AG10803 (cell line): ENCODE results near the gene BLID.

Experiments used
- DNase-seq: peaks from one replicate; pipeline ENCODE4 v3.0.0; 2010; ENCODE audit warnings: low read depth
- H3K4me3 ChIP-seq: 2 replicates; pipeline ENCODE4 v1.5.1; 2011; ENCODE audit warnings: mild to moderate bottlenecking, low read length, control low read depth
- TF ChIP-seq, protein P1 (sequence below): conservative IDR thresholded peaks from 2 replicates; pipeline ENCODE4 v1.5.1; 2011; ENCODE audit warnings: mild to moderate bottlenecking, low read length, control low read depth, inconsistent platforms

BLID gene

GRCh38 chr11:122126024-122126688, 10.1 kb upstream of the BLID start:
- no peak overlapping the region for H3K4me3 ChIP-seq
- TF ChIP-seq, protein P1, sequence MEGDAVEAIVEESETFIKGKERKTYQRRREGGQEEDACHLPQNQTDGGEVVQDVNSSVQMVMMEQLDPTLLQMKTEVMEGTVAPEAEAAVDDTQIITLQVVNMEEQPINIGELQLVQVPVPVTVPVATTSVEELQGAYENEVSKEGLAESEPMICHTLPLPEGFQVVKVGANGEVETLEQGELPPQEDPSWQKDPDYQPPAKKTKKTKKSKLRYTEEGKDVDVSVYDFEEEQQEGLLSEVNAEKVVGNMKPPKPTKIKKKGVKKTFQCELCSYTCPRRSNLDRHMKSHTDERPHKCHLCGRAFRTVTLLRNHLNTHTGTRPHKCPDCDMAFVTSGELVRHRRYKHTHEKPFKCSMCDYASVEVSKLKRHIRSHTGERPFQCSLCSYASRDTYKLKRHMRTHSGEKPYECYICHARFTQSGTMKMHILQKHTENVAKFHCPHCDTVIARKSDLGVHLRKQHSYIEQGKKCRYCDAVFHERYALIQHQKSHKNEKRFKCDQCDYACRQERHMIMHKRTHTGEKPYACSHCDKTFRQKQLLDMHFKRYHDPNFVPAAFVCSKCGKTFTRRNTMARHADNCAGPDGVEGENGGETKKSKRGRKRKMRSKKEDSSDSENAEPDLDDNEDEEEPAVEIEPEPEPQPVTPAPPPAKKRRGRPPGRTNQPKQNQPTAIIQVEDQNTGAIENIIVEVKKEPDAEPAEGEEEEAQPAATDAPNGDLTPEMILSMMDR: no peak
- no peak for DNase-seq

DNA sequence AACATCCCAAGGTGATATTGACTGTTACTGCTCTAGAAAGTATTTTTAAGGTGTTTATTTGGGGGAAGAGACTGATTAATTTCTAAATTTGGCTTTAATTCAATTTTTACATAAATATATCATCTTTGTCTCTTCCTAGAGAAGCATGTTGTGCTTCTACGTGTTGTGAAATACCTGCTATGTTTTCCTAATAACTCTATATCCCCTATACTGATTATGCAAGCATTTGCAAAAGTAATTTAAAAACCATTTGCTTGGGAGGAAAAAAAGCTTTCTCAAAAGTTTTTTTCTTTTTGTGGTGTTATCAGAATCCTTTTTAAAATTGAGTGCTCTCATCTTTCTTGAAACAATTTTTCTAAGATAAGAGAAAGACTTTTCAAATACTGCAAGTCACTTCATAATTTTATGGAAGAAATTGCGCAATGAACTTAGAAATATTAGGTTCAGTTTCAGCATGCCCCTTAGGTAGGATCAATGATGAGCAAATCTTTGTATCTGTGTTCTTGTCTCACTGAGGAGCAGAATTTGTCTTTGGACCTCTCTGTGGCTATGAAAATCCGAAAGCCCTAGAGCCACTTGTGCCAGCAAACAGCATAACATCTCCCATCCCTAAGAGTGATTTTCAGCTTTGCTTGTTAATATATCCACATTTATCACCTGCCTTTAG, 7.4 kb upstream of the BLID start:
- no peak for DNase-seq
- TF ChIP-seq, protein P1: no peak
- no peak overlapping the region for H3K4me3 ChIP-seq

DNA sequence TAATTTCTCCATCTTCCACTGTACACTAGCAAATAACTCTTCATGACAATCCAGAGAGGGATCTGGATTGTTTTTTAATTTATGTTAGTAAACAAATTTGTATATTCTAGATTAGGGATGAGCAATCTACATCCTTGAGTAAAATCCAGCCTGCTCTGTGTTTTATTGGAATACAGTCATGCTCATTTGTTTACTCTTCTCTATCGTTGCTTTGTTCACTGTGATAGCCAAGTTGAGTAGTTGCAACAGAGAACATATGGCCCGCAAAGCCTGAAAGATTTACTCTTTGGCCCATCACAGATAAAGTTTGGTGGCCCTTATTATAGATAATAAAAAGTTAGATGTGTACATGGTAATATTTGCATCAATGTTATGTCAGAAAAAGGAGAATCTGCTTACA, 6.2 kb upstream of the BLID start:
- H3K4me3 ChIP-seq: no peak overlapping the region
- TF ChIP-seq, protein P1: no peak
- no peak for DNase-seq

DNA sequence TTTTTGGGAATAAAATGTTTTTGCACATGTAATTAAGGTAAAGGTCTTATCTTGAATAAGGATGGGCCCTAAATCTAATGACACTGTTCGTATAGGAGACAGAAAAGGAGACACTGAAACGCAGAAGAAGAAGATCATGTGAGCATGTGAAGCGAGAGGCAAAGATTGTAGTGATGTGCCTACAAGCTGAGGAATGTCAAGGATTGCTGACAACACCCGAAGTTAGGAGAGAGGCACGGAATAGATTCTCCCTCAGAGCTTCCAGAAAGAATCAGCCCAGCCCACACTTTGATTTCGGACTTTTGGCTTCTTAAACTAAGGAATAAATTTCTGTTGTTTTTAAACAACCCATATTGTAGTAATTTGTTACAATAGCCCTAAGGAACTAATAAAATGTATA, 4.1 kb upstream of the BLID start:
- no peak for DNase-seq
- H3K4me3 ChIP-seq: no peak overlapping the region
- TF ChIP-seq, protein P1: no peak

GRCh38 chr11:122116591-122116990, 576 bp upstream of the BLID start:
- DNase-seq: peak; percentile 67
- no peak overlapping the region for H3K4me3 ChIP-seq
- TF ChIP-seq, protein P1: no peak

- DNase-seq: no peak
- TF ChIP-seq, protein P1: no peak
- no peak overlapping the region for H3K4me3 ChIP-seq
Measured at GRCh38 chr11:122114976-122115375, 1.0 kb downstream of the BLID start.
